PC-9 (cell line): Measurements from ENCODE around the gene PRSS1.

Source experiments
- CTCF ChIP-seq: fragments of 200-600 bp; sonication (generic); conservative IDR thresholded peaks from 2 replicates; pipeline ENCODE4 v1.6.1; 2017; ENCODE audit warnings: mixed run types, antibody characterized with exemption, mild to moderate bottlenecking, moderate library complexity
- EZH2 ChIP-seq: fragments of 200-600 bp; sonication (generic); IDR thresholded peaks from 2 replicates; pipeline ENCODE4 v1.8.0; 2017; ENCODE audit warnings: antibody characterized with exemption, low read depth

GRCh38 chr7:142799437-142799835 is 50.2 kb downstream of the PRSS1 start:
- TF ChIP-seq CTCF = no peak
- TF ChIP-seq EZH2 = no peak
